ENCODE data around the gene GOLGA6L2.

GRCh38 chr15:23472033-23472432 lies 25.0 kb upstream of the GOLGA6L2 start:
- TF ChIP-seq, protein P1, sequence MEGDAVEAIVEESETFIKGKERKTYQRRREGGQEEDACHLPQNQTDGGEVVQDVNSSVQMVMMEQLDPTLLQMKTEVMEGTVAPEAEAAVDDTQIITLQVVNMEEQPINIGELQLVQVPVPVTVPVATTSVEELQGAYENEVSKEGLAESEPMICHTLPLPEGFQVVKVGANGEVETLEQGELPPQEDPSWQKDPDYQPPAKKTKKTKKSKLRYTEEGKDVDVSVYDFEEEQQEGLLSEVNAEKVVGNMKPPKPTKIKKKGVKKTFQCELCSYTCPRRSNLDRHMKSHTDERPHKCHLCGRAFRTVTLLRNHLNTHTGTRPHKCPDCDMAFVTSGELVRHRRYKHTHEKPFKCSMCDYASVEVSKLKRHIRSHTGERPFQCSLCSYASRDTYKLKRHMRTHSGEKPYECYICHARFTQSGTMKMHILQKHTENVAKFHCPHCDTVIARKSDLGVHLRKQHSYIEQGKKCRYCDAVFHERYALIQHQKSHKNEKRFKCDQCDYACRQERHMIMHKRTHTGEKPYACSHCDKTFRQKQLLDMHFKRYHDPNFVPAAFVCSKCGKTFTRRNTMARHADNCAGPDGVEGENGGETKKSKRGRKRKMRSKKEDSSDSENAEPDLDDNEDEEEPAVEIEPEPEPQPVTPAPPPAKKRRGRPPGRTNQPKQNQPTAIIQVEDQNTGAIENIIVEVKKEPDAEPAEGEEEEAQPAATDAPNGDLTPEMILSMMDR (conservative IDR thresholded peaks at IDR 0.05 in 1 of 2, IDR thresholded peaks at IDR 0.05 in 1 of 2; ENCODE audit: extremely low read depth in 1 of 2, insufficient read depth in 1 of 2, low read depth in 1 of 2, low read length in 2 of 2): no peak
- no peak for TF ChIP-seq EZH2 (IDR thresholded peaks at IDR 0.05; ENCODE audit: borderline replicate concordance, low read length)
